H1 (cell line): Measurements from ENCODE around the gene ALPL. TPM values are rescaled to one million over a fixed set of nuclear protein-coding genes. Genes with fewer than 3 reads are reported as not detected.

ENCODE experiments used
- CTCF ChIA-PET: fragments of 300-600 bp; sonication (Branson Sonifier 250); formaldehyde crosslinking; loops from one replicate; lab custom pipeline; 2021; ENCODE audit not compliant: partially characterized antibody; lab: Charles Lee
- POLR2A ChIA-PET: fragments of 300-600 bp; sonication (Branson Sonifier 250); formaldehyde crosslinking; loops from one replicate; lab custom pipeline; 2021; ENCODE audit warnings: inconsistent platforms; ENCODE audit not compliant: partially characterized antibody; lab: Charles Lee
- DNase-seq, 2 experiments: peaks; one replicate each; pipeline versions ENCODE4 v3.0.0 to v3.0.0-alpha.2; 2010 to 2022; ENCODE audit warnings: low spot score in 2 of 2, low read depth in 1 of 2, mixed read lengths in 1 of 2
- FAIRE-seq: peaks from 2 replicates; lab custom pipeline; 2011; peaks lifted over from hg19 to GRCh38; lab: Jason Lieb, UNC
- H2AFZ ChIP-seq: 2 replicates; pipeline ENCODE4 v1.8.1; 2012; ENCODE audit warnings: low read length, inconsistent platforms
- H2AK5ac ChIP-seq: 2 replicates; pipeline ENCODE4 v1.6.1; 2013; ENCODE audit warnings: low read depth, low read length
- H2BK120ac ChIP-seq: replicated peaks from 2 replicates; pipeline ENCODE3; 2013; ENCODE audit warnings: low read depth, low read length, inconsistent platforms
- H2BK12ac ChIP-seq: 2 replicates; pipeline ENCODE4 v1.6.1; 2013; ENCODE audit warnings: low read depth, low read length
- H2BK15ac ChIP-seq: 2 replicates; pipeline ENCODE4 v1.6.1; 2013; ENCODE audit warnings: low read length
- H2BK20ac ChIP-seq: 2 replicates; pipeline ENCODE4 v1.6.1; 2013; ENCODE audit warnings: low read length
- H2BK5ac ChIP-seq: 2 replicates; pipeline ENCODE4 v1.6.1; 2013; ENCODE audit warnings: low read depth, low read length
- H3K14ac ChIP-seq: 2 replicates; pipeline ENCODE4 v1.6.1; 2013; ENCODE audit warnings: inconsistent platforms; ENCODE audit not compliant: insufficient read length
- H3K18ac ChIP-seq: 2 replicates; pipeline ENCODE4 v1.6.1; 2013; ENCODE audit warnings: low read length; ENCODE audit errors: extremely low read depth
- H3K23ac ChIP-seq: 2 replicates; pipeline ENCODE4 v1.6.1; 2013; ENCODE audit warnings: inconsistent platforms; ENCODE audit not compliant: insufficient read length
- H3K23me2 ChIP-seq: 2 replicates; pipeline ENCODE4 v1.6.1; 2013; ENCODE audit warnings: low read depth, low read length
- H3K27ac ChIP-seq: 2 replicates; pipeline ENCODE4 v1.6.1; 2011; ENCODE audit warnings: low read depth, low read length, inconsistent platforms
- H3K27me3 ChIP-seq, 4 experiments: replicated peaks in 1 of 4; 1 replicate in 1 of 4; 2 replicates in 3 of 4; pipeline versions ENCODE4 v1.6.1 to v1.8.1; 2011 to 2013; ENCODE audit warnings: low read length in 3 of 4, mild to moderate bottlenecking in 3 of 4, inconsistent platforms in 2 of 4, mixed read lengths in 2 of 4, moderate library complexity in 1 of 4; ENCODE audit not compliant: control insufficient read depth in 3 of 4, insufficient read depth in 3 of 4; ENCODE audit errors: extremely low read depth in 1 of 4
- H3K36me3 ChIP-seq, 4 experiments: 2 replicates each; pipeline versions ENCODE4 v1.6.1 to v1.8.1; 2011 to 2013; ENCODE audit warnings: mild to moderate bottlenecking in 4 of 4, low read length in 3 of 4, moderate library complexity in 2 of 4, control low read depth in 1 of 4, inconsistent platforms in 1 of 4; ENCODE audit not compliant: insufficient read depth in 4 of 4, control insufficient read depth in 2 of 4
- H3K4ac ChIP-seq: replicated peaks from 2 replicates; pipeline ENCODE3; 2013; ENCODE audit warnings: low read length, low read depth, mixed read lengths, inconsistent platforms; ENCODE audit not compliant: insufficient read length
- H3K4me1 ChIP-seq, 4 experiments: replicated peaks in 1 of 4; 1 replicate in 1 of 4; 2 replicates in 3 of 4; pipeline versions ENCODE4 v1.6.1 to v1.8.1; 2011 to 2013; ENCODE audit warnings: low read length in 3 of 4, inconsistent platforms in 2 of 4, mixed read lengths in 1 of 4; ENCODE audit not compliant: insufficient read depth in 4 of 4, control insufficient read depth in 3 of 4
- H3K4me2 ChIP-seq, 2 experiments: 2 replicates each; pipeline versions ENCODE4 v1.6.1 to v1.8.1; 2011 to 2013; ENCODE audit warnings: low read depth in 2 of 2, low read length in 2 of 2, control low read depth in 1 of 2, inconsistent platforms in 1 of 2, mild to moderate bottlenecking in 1 of 2; ENCODE audit not compliant: insufficient read depth in 1 of 2
- H3K4me3 ChIP-seq, 4 experiments: fragments of 200-600, 300-600 bp in 1 of 4; sonication (generic), shearing (Covaris generic), sonication (Bioruptor Twin) in 1 of 4; 2 replicates each; pipeline versions ENCODE4 v1.5.1 to v1.8.1; 2011 to 2016; ENCODE audit warnings: low read length in 4 of 4, low read depth in 3 of 4, control low read depth in 2 of 4, inconsistent platforms in 2 of 4, mild to moderate bottlenecking in 2 of 4, mixed read lengths in 1 of 4, moderate library complexity in 1 of 4; ENCODE audit not compliant: insufficient read depth in 2 of 4; ENCODE audit errors: extremely low read depth in 1 of 4
- H3K56ac ChIP-seq: replicated peaks from 2 replicates; pipeline ENCODE3; 2013; ENCODE audit warnings: low read depth, mild to moderate bottlenecking, mixed read lengths, low read length, inconsistent platforms; ENCODE audit not compliant: insufficient read length
- H3K79me1 ChIP-seq: 2 replicates; pipeline ENCODE4 v1.6.1; 2013; ENCODE audit warnings: low read depth, low read length, control low read depth
- H3K79me2 ChIP-seq, 2 experiments: 2 replicates each; pipeline versions ENCODE4 v1.6.1 to v1.8.1; 2012 to 2013; ENCODE audit warnings: low read length in 2 of 2, mild to moderate bottlenecking in 2 of 2, inconsistent platforms in 1 of 2; ENCODE audit not compliant: insufficient read depth in 2 of 2, control insufficient read depth in 1 of 2
- H3K9ac ChIP-seq, 4 experiments: replicated peaks in 1 of 4; 1 replicate in 1 of 4; 2 replicates in 3 of 4; pipeline versions ENCODE4 v1.6.1 to v1.8.1; 2011 to 2013; ENCODE audit warnings: low read depth in 3 of 4, low read length in 3 of 4, control low read depth in 2 of 4, mild to moderate bottlenecking in 2 of 4, moderate library complexity in 2 of 4, inconsistent platforms in 1 of 4; ENCODE audit errors: extremely low read depth in 1 of 4
- H3K9me3 ChIP-seq, 2 experiments: 2 replicates each; pipeline versions ENCODE4 v1.6.1 to v1.8.1; 2012 to 2013; ENCODE audit warnings: mild to moderate bottlenecking in 2 of 2, moderate library complexity in 2 of 2, control low read depth in 1 of 2, inconsistent platforms in 1 of 2, low read depth in 1 of 2, low read length in 1 of 2, mixed read lengths in 1 of 2; ENCODE audit not compliant: insufficient read depth in 2 of 2
- H4K20me1 ChIP-seq, 2 experiments: replicated peaks in 1 of 2; 2 replicates each; pipeline versions ENCODE3 to v1.8.1; 2011 to 2013; ENCODE audit warnings: inconsistent platforms in 2 of 2, low read length in 2 of 2, mild to moderate bottlenecking in 1 of 2; ENCODE audit not compliant: insufficient read depth in 2 of 2, control insufficient read depth in 1 of 2
- H4K5ac ChIP-seq: 2 replicates; pipeline ENCODE4 v1.6.1; 2013; ENCODE audit warnings: low read length, low read depth, mixed read lengths, inconsistent platforms; ENCODE audit not compliant: insufficient read length
- H4K8ac ChIP-seq: 2 replicates; pipeline ENCODE4 v1.8.0; 2013; ENCODE audit warnings: mild to moderate bottlenecking, moderate library complexity, low read length, inconsistent platforms; ENCODE audit not compliant: insufficient read depth; ENCODE audit errors: extremely low read depth
- H4K91ac ChIP-seq: replicated peaks from 2 replicates; pipeline ENCODE3; 2013; ENCODE audit warnings: low read length, mixed read lengths, inconsistent platforms; ENCODE audit not compliant: insufficient read length
- BCL11A ChIP-seq, 2 experiments: IDR thresholded peaks; one replicate each; pipeline ENCODE4 v1.6.1; 2011; ENCODE audit warnings: low read depth in 2 of 2, low read length in 2 of 2, mild to moderate bottlenecking in 2 of 2
- CTBP2 ChIP-seq: IDR thresholded peaks from 2 replicates; pipeline ENCODE4 v1.7.0; 2011; ENCODE audit warnings: borderline replicate concordance, mild to moderate bottlenecking, moderate library complexity, mixed read lengths, low read length; ENCODE audit not compliant: insufficient read depth, insufficient read length
- EP300 ChIP-seq, 2 experiments: IDR thresholded peaks; 1 replicate in 1 of 2; 2 replicates in 1 of 2; pipeline ENCODE4 v1.6.1; 2011 to 2012; ENCODE audit warnings: low read depth in 2 of 2, low read length in 2 of 2, mild to moderate bottlenecking in 2 of 2, borderline replicate concordance in 1 of 2, inconsistent platforms in 1 of 2, moderate library complexity in 1 of 2
- KDM4A ChIP-seq: IDR thresholded peaks from one replicate; pipeline ENCODE4 v1.7.1; 2012; ENCODE audit warnings: low read depth, mild to moderate bottlenecking, moderate library complexity, low read length, inconsistent platforms; ENCODE audit not compliant: severe bottlenecking
- PHF8 ChIP-seq: fragments of 200-600 bp; sonication (generic); conservative IDR thresholded peaks from 2 replicates; pipeline ENCODE4 v1.7.1; 2012; ENCODE audit warnings: low read depth, mild to moderate bottlenecking, inconsistent platforms, low read length, moderate library complexity
- RAD21 ChIP-seq, 2 experiments: IDR thresholded peaks in 1 of 2; conservative IDR thresholded peaks in 1 of 2; 2 replicates each; pipeline ENCODE4 v1.6.1; 2011; ENCODE audit warnings: low read depth in 2 of 2, low read length in 2 of 2, improper control_type of control experiment in 1 of 2, inconsistent platforms in 1 of 2, mild to moderate bottlenecking in 1 of 2, moderate library complexity in 1 of 2
- RFX5 ChIP-seq: IDR thresholded peaks from 2 replicates; pipeline ENCODE4 v1.6.1; 2011; ENCODE audit warnings: low read depth, low read length, improper control_type of control experiment, borderline replicate concordance
- SIN3A ChIP-seq, 2 experiments: IDR thresholded peaks in 1 of 2; conservative IDR thresholded peaks in 1 of 2; 2 replicates each; pipeline ENCODE4 v1.6.1; 2011 to 2012; ENCODE audit warnings: low read length in 2 of 2, improper control_type of control experiment in 1 of 2, low read depth in 1 of 2, mild to moderate bottlenecking in 1 of 2
- SP4 ChIP-seq: IDR thresholded peaks from 2 replicates; pipeline ENCODE4 v1.6.1; 2012; ENCODE audit warnings: low read length, inconsistent platforms
- YY1 ChIP-seq: IDR thresholded peaks from 2 replicates; pipeline ENCODE4 v1.6.1; 2011; ENCODE audit warnings: low read depth, mild to moderate bottlenecking, low read length
- WGBS, 2 experiments: shearing (Covaris generic) in 1 of 2; methylation state at CpG; one replicate each; pipeline versions ENCODE4 v1.1.6 to v1.1.7; 2013 to 2015; ENCODE audit warnings: low lambda C conversion rate in 2 of 2, mixed read lengths in 2 of 2, inconsistent platforms in 1 of 2, low coverage in 1 of 2, missing lambda C conversion rate in 1 of 2; ENCODE audit not compliant: insufficient replicate concordance in 2 of 2, insufficient coverage in 1 of 2, insufficient read length in 1 of 2; ENCODE audit errors: extremely low coverage in 1 of 2, missing lambda C conversion rate in 1 of 2; 5-methylcytosine and 5-hydroxymethylcytosine counted together
- polyA plus RNA-seq, 7 experiments: library from polyadenylated mRNA; depleted of rRNA in 3 of 7; stranded (reverse) in 5 of 7; unstranded in 2 of 7; fragments of >200 nt in 5 of 7; fragments of 200-250 nt in 2 of 7; gene quantifications; 1 replicate in 5 of 7; 2 replicates in 1 of 7; 4 replicates in 1 of 7; pipeline versions ENCODE4 v1.2.1 to v1.2.3, GENCODE V29; 2011 to 2013; ENCODE audit warnings: missing spikeins in 2 of 7, mixed read lengths in 2 of 7
- total RNA-seq: library from RNA; stranded (reverse); fragmentation: NEBNext Ultra II Directional; extraction: Animal tissue kit (Norgen Biotek cat#: 25700); gene quantifications from 2 replicates; pipeline ENCODE4 v1.2.1, GENCODE V29; 2021
- TF ChIP-seq, protein P1 (sequence below): IDR thresholded peaks from 2 replicates; pipeline ENCODE4 v1.6.1; 2012; ENCODE audit warnings: low read length, inconsistent platforms

The ALPL gene
- total and polyA plus RNA-seq, 2 of the 8 experiments (the other 6 are each of a cell fraction or from before 2014, with no cell fraction given): 175 to 362 TPM

DNA sequence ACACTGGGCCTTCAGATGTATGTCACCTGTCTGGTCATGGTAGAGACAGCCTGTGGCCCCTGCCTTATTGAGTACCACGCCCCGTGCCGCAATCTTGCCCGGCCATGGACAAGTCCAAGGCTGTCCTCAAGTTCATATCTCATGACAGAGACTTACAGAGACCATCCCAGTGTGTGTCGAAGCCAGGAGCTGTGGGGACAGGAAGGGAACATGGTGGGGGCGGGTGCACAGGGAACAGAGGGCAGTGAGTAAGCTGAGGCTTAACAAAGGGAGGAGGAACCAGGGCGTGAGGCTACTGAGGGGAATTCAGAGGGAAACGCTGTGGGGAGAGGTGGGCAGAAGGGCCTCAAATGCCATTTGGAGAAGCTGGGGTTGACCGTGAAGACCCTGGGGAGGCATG is 75.8 kb downstream of the ALPL start:
- H3K56ac ChIP-seq: no peak overlapping the region
- CTCF ChIA-PET: interaction anchor here (1.0 to 1.8 kb wide), 3 partner anchors 11 to 73 kb away, joined by 4 read pairs; no protein-coding TSS in a partner anchor
- TF ChIP-seq RAD21 (IDR thresholded peaks at IDR 0.05 in 1 of 2, conservative IDR thresholded peaks at IDR 0.05 in 1 of 2; ENCODE audit: low read depth in 2 of 2, low read length in 2 of 2) (no peak), BCL11A (IDR thresholded peaks at IDR 0.05; ENCODE audit: low read depth in 2 of 2, low read length in 2 of 2) (no peak), EP300 (IDR thresholded peaks at IDR 0.05; ENCODE audit: borderline replicate concordance in 1 of 2, low read depth in 2 of 2, low read length in 2 of 2) (no peak), YY1 (no peak), KDM4A (no peak), SIN3A (conservative IDR thresholded peaks at IDR 0.05 in 1 of 2, IDR thresholded peaks at IDR 0.05 in 1 of 2; ENCODE audit: low read depth in 1 of 2, low read length in 2 of 2) (no peak), CTBP2 (no peak), SP4 (no peak), RFX5 (no peak), PHF8 (no peak)
- TF ChIP-seq, protein P1, sequence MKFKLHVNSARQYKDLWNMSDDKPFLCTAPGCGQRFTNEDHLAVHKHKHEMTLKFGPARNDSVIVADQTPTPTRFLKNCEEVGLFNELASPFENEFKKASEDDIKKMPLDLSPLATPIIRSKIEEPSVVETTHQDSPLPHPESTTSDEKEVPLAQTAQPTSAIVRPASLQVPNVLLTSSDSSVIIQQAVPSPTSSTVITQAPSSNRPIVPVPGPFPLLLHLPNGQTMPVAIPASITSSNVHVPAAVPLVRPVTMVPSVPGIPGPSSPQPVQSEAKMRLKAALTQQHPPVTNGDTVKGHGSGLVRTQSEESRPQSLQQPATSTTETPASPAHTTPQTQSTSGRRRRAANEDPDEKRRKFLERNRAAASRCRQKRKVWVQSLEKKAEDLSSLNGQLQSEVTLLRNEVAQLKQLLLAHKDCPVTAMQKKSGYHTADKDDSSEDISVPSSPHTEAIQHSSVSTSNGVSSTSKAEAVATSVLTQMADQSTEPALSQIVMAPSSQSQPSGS: no peak
- peaks cover 0 to 4% (median 1%) of the 10 kb centered on the region in 4 experiments; a peak in 3 of 7 replicates for H3K27me3 ChIP-seq
- no peak overlapping the region for H3K4me2 ChIP-seq
- H2AFZ ChIP-seq: no peak overlapping the region
- H2BK5ac ChIP-seq: no peak overlapping the region
- DNase-seq (no peak), FAIRE-seq (no peak)
- no peak overlapping the region for H3K4ac ChIP-seq
- H3K23ac ChIP-seq: no peak overlapping the region
- H2BK20ac ChIP-seq: no peak overlapping the region
- H4K20me1 ChIP-seq: peaks cover 0 to 1% of the 10 kb centered on the region in 2 experiments
- no peaks in the 10 kb centered on the region for H3K23me2 ChIP-seq
- no peak overlapping the region for H2AK5ac ChIP-seq
- peaks cover 0 to 7% (median 2%) of the 10 kb centered on the region in 4 experiments; a peak in 3 of 7 replicates for H3K4me1 ChIP-seq
- H2BK15ac ChIP-seq: no peak overlapping the region
- H3K79me1 ChIP-seq: no peaks in the 10 kb centered on the region
- no peak overlapping the region for H3K14ac ChIP-seq
- POLR2A ChIA-PET: no interaction called here
- H3K79me2 ChIP-seq: no peaks in the 10 kb centered on the region
- no peaks in the 10 kb centered on the region for H3K36me3 ChIP-seq
- no peak overlapping the region for H4K91ac ChIP-seq
- 92% methylated on average over 9 of the region's 9 CpGs; no CpG with 5 or more reads in 1 of the 2 experiments for WGBS, 2 experiments
- no peak overlapping the region for H3K27ac ChIP-seq
- H2BK12ac ChIP-seq: no peak overlapping the region
- no peak overlapping the region for H4K8ac ChIP-seq
- H4K5ac ChIP-seq: no peak overlapping the region
- no peak overlapping the region; the same call in 1 of the 2 replicates for H3K18ac ChIP-seq
- H2BK120ac ChIP-seq: no peak overlapping the region
- no peaks in the 10 kb centered on the region for H3K9me3 ChIP-seq
- no peak overlapping the region for H3K9ac ChIP-seq
- no peak overlapping the region for H3K4me3 ChIP-seq
